GM12872 (cell line): ENCODE measurements around the gene SWI5.

Experiments
- CTCF ChIP-seq: IDR thresholded peaks from 3 replicates; pipeline ENCODE4 v1.5.1; 2011; ENCODE audit warnings: low read depth, mild to moderate bottlenecking, low read length, moderate library complexity; ENCODE audit not compliant: insufficient read depth

The SWI5 gene

DNA sequence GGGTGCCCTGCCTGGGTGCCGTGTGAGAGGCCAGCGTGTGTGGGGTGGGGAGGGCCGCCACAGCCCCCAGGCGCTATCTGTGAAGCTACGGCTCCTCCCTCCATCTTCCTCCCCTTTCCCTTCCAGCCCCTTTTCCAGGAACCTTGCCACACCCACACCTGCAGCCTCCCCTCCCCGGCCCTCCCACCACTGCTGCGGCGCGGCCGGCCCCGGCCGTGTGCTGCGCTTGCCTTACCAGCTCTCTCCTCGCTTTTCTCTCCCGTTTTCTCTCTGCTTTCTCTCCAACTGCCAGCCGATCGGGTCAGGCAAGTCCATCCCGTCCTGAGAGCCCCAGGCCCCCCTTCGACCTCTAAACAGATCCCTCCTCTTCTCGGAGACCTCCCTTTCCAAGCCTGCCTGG is 21.7 kb upstream of the SWI5 start:
- no peak for TF ChIP-seq CTCF

DNA sequence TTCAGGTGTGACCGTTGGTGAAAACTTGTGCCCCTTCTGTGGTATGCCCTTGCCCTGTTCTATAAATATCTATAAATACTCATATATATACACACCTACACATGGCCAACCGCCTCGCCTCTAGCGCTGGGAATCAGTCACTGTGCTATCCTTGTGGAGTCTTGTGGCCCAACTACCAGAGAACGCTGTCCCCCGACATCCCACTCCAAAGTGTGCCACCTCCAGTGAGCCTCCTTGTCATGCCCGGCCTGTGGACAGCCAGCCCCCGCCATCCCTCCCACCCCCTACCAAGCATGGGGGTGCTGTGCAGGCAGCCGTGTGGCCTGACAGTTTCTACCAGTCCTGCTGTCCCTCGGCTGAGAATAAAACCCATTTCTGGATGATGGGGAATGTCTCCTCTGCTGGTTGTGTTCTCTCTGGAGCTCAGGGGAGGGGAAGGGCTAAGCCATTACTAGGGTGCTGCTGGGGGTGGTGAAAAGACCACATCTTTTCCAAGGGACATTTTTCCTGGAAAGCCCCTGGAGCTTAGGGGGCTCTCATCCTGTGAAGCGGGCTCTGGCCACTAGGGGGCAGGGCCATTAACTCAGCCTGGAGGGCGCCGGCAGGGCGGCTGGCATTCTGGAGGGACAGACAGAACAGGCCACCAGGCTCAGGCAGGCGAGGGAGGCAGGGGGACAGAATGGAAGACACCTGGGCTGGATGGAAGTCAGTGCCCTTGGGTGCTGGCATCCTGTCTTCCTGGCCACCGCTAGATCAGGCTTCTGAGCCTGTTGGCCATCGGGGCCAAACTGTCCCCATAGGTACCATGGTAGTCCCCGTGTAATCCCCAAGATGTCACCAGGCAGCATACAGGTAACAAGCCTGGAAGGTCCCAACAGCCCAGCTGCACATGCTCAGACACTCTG is 21.0 kb upstream of the SWI5 start:
- TF ChIP-seq CTCF: peak; percentile 94

GRCh38 chr9:128257086-128257825 is 18.8 kb upstream of the SWI5 start:
- no peak for TF ChIP-seq CTCF

DNA sequence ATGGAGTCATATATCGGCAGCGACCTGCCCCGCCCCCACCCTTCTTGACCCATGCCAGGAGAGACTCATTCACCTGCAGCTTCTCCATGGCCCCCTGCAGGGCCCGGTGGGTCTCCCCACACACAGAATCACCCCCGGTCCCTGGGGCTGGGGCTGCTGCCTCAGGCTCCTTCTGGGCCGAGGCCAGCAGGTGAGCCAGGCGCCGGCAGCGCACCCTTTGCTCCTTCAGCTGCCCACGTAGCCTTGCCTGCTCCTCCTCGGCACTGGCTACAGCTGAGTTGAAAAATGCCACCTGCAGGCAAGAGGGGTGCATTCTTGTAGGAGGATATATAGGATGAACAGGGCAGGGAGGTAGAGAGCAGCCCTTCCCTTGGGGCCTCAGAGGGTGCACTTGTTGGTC is 18.2 kb upstream of the SWI5 start:
- TF ChIP-seq CTCF: no peak

- no peak for TF ChIP-seq CTCF
These were observed 17.8 kb upstream of the SWI5 start for GRCh38 chr9:128258326-128258725.

- TF ChIP-seq CTCF: no peak
These were observed 16.9 kb upstream of the SWI5 start for GRCh38 chr9:128259156-128259555.

- no peak for TF ChIP-seq CTCF
These were observed 15.7 kb upstream of the SWI5 start for GRCh38 chr9:128260340-128260739.
